Adrenal gland (tissue), 5 donors: ENCODE measurements around the gene KRTAP5-2.

Experiments used
- CTCF ChIP-seq, 6 experiments: fragments of 450-650 bp in 4 of 6; fragments of 200-600 bp in 2 of 6; sonication (generic) in 1 of 6; IDR thresholded peaks; 1 replicate in 5 of 6; 2 replicates in 1 of 6; pipeline versions ENCODE4 v1.5.1 to v1.8.0; 2016 to 2021; ENCODE audit warnings: antibody characterized with exemption in 6 of 6, mild to moderate bottlenecking in 2 of 6, moderate library complexity in 1 of 6
- POLR2A ChIP-seq, 2 donors: fragments of 450-650 bp; IDR thresholded peaks; one replicate each; pipeline ENCODE4 v1.6.1; 2017; ENCODE audit warnings: antibody characterized with exemption in 2 of 2, mild to moderate bottlenecking in 2 of 2, moderate library complexity in 1 of 2
- donor health status: DM: no; HTN: no; CAD: no.

- no peak for TF ChIP-seq POLR2A (IDR thresholded peaks at IDR 0.05)
- TF ChIP-seq CTCF (IDR thresholded peaks at IDR 0.05), result no peak
Measured at GRCh38 chr11:1554981-1555712, 42.9 kb downstream of the KRTAP5-2 start.
